Ovary (tissue), 3 donors: ENCODE measurements around the gene CDC42BPA.

Experiments
- CTCF ChIP-seq, 3 donors: fragments of 450-650 bp in 2 of 3; fragments of 200-600 bp in 1 of 3; IDR thresholded peaks; one replicate each; pipeline versions ENCODE4 v1.5.1 to v1.8.0; 2016 to 2022; ENCODE audit warnings: antibody characterized with exemption in 3 of 3, mild to moderate bottlenecking in 1 of 3
- POLR2A ChIP-seq: fragments of 450-650 bp; IDR thresholded peaks from one replicate; pipeline ENCODE4 v1.6.1; 2017; ENCODE audit warnings: antibody characterized with exemption, mild to moderate bottlenecking, moderate library complexity
- donor health status: DM: no; HTN: no; CAD: no.

- no peak for TF ChIP-seq CTCF (IDR thresholded peaks at IDR 0.05)
- TF ChIP-seq POLR2A: no peak
These were observed 338.7 kb downstream of the CDC42BPA start for GRCh38 chr1:226979517-226980121.
